Measurements from ENCODE around the gene PINLYP.

The PINLYP gene

DNA sequence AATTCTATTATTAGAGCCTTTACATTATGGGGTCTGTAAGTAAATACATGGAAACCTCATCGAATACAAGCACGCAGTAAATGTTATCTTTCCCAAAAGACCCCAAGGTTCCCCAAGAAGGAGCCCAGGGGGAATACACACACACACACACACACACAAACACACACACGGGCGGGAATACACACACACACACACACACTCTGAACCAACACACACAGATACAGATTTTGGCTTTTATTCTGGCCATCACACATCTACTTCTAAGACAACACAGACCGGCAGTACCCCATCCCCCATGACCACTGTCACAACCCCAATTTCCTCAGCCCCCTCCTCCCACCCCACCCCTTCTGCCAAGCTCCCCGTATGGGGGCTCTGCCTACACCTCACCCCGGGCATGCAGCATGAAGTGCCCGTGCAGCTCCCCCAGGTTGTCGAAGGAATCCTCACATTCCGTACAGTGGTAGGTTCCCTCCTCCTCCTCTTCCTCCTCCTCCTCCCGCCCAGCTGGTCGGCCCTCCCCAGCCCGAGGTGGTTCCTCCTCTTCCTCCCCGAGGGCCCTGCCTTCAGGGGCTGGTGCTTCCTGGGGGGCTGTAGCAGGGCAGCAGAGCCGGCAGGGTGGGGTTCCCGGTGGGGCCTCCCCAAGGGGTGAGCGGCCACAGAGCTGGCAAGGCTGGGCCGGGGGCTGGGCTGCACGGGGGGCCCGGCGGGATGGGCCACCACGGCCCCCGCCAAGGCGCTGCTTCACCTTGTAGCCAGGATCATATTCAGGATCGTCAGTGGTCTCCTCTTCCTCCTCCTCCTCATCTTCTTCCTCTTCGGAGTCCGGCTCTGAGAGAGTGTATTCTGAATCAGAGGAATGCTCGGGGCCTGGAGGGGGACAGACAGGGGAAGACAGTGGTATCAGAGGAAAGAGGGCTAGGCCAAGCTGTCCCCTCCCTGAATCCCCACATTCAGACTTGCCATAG is 31.9 kb downstream of the PINLYP start:
- no peak for DNase-seq

DNA sequence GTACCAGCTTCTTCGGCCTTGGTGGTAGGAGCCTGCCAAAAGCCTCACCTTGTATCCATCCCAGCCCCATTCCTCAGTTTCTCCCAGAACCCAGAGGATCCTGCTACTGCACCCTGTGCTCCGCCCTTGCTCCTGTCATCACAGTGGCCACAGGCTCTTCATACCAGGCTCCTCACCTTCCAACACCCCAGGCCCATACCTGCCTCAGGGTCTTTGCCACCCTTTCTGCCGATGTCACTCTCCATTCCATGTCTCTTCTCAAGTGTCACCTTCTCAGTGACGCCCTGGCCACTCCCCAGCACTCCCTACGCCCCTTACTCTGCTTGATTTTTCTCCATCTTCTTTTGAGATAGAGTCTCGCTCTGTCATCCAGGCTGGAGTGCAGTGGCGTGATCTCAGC is 34.3 kb downstream of the PINLYP start:
- DNase-seq, result no peak

DNA sequence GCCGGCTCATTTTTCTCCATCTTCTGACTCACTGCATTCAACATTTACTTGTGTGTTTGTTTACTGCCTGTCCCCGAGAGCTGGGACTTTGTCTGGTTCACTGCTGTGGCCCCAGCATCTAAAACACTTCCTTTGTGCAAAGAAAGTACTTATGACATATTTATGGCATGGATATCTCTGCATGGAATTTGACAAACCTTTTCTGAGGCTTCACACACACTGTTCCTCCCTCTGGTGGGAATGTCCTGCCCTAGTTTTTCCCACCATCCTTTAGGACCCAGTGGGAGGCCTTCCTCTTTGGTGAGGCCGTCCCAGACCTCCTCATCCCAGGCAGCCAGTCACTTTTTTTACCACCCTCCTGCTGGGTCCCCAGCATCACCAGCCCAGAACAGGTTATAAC is 34.9 kb downstream of the PINLYP start:
- DNase-seq, result no peak

DNA sequence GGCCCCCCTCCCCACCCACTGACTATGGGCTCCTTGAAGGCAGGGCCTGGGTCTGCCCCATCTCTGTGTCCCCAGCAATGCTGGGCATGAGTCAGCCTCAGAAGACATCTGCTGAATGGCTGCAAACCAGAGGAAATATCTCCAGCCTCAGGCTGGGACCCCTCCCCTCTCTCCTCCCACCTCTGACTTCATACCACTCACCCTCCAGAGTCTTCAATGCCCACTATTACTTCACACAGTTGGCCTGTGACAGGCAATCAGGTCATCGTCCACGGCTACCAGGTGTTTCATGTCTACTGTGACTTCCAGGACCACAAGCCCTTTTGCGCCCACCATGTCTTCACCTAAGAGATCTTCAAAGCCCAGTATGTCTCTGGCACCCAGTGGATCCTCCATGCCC is 36.2 kb downstream of the PINLYP start, which contains the start of gene SRRM5:
SRRM5 (plus strand) TSS at position 301 of the 400 bp plus-strand sequence; CDS start at position 335, 34 bp downstream.
- no peak for DNase-seq

DNA sequence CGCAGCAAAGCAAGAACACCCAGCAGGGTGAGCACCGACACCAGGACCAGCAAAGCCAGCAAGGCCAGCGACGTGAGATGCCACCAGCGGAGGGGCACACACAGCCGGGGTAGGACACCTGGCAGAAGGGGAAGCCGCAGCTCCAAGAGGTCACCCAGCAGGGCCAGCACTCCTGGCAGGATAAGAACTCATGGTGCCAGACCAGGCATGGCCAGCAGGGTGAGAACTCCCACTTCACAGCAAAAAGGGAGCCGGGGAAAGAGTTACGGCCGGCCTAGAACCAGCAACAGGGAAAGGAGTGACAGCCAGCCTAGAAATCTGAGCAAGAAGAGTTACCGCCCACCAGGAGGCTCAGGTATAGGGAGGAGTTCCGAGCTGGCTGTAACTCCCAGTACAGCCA is 36.8 kb downstream of the PINLYP start:
- DNase-seq, result no peak

DNA sequence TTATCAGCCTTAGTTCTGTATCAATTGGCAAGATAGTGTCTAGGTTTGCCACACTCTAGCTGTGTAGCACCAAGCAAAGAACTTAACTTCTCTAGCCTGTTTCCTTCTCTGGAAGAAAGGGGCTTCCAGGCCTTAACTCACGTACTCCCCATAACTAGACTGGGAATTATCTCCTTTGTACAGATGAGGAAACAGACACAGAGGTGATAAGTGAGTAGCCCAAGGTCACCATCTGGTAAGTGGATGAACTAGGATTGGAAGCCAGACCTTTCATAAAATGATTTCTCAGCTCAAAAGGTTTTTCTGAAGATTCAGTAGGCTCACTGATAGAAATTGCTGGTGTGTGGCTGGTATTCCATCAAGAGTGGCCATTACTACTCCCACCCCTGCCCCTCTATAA is 40.7 kb downstream of the PINLYP start:
- no peak for DNase-seq

DNA sequence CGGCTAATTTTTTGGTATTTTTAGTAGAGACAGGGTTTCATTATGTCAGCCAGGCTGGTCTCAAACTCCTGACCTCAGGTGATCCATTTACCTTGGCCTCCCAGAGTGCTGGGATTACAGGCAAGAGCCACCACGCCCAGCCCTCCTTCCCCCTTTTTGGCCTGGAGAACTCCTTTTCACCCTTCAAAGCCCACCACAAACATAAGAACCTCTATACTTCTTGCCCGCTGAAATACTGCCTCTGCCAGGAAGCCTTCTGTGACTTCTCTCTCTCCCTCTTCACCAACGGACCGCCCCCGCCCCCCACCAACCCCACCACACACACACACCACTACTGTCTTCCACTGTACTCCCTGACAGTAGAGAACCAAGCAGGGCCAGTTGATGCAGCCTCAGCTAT is 41.4 kb downstream of the PINLYP start:
- DNase-seq, result no peak

DNA sequence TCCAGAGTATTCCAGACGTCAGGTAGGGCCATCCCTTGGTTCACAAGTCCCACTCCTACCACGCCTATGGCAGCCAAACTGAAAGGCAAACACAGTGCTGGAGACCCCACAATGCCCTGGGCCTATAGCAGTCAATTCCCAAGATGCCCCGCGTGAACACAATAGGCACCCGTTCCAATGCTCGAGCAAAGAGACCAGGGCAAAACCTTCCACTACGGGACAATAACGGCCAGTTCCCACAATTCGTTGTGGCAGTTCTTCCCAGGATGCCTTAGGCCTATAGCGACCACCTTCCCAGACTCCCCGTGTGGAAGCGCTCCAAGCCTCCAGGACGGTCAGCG is 43.3 kb downstream of the PINLYP start:
- no peak for DNase-seq

DNA sequence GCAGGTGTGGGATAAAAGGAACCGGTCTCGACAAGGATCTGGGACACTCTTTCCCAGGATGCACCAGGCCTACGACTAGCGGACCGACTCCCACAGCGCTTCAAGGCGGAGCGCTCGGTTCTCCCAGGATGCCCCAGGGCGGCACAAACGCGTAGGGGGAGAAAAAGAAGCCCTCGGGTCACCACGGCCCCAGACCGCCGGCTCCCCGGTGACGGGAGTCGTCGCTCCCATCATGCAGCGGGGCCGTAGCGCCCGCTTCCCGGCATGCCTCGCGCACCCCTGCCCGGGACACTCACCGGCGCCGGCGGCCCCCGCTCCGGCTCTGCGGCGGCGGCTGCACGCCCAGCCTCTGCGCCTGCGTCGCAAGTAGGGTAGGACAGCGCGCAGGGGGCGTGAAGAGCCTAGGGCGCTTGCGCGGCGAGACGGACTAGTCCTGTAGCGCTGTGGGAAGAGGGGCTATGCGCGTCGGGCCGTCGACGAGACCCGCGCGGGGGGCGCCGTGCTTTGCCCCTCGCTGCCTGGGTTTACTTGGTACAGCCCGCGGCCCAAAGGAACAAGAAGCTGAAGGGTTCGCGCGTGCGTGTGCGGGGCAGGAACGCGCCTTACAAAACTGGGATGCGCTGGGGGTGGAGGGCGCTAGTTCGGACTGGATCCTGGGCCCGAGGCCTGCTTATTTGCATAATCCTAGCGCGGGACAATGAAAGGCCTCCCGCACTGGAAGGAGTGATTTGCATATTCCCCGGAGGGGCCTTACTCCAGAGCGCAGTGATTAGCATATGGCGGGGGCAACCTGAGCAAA is 43.9 kb downstream of the PINLYP start, which contains the start of gene ZNF428:
ZNF428 (minus strand) TSS at position 368 of the 799 bp plus-strand sequence. CDS start 5,325 bp downstream, outside the sequence.
- DNase-seq, result peak; percentile 67

DNA sequence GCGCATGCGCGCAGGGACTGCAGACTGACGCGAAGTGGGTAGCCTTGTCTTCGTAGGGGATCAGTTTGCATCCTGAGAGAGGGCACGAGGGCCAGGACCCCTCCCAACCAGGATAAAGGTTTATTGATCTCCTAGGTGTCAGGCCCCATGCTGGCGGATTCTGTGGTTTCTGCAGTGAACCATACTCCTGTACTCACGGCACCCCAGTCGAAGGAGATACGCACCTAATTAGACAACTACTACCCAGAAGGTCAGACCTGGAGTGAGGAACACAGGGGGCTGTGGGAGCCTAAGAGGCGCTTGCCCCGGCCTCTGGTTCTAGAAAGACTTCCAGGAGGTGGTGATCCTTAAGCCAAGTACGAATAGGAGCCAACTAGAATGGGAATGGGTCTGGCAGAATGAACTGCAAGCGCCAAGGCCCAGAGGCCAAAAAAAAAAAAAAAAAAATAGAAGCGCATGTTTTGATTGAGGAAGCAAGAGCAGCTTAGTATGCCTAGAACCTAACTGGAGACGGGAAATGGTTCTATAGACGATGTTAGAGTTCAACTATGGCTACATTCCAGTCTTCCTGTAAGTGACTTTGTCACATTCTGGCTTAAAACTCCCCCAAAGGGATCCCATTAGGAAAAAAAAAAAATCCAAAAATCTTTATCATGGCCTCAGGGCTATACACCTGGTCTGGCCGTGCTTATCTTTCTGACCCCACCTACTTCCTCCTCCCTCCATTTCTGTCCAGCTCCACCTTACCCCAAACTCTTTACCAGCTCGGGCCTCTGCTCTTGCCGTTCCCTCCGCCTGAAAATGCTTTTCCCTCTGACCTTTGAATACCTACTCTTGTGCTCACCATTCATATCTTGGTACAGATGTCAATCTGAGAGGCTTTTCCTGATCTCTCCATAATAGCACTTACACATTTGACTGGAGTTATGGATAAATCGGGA is 44.7 kb downstream of the PINLYP start:
- DNase-seq, result no peak

DNA sequence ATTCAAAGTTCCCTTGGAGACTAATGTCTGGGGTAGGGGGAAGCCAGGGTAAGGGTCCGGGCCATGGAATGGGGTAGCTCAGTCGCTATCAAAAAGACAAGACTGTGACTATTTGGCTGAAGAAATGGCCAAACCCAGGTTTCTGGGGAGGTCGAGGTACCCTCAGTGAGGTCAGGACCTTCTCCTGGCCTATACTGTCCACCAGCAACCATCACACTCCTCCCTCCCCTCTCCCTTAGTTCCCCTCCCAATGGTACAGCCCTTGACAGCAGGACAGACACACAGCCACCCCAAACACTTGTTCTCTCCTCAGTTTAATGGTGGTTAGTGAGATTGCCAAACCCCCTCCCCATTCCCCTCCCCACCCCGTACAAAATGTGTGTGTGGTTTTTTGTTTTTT is 46.5 kb downstream of the PINLYP start:
- DNase-seq, result no peak

DNA sequence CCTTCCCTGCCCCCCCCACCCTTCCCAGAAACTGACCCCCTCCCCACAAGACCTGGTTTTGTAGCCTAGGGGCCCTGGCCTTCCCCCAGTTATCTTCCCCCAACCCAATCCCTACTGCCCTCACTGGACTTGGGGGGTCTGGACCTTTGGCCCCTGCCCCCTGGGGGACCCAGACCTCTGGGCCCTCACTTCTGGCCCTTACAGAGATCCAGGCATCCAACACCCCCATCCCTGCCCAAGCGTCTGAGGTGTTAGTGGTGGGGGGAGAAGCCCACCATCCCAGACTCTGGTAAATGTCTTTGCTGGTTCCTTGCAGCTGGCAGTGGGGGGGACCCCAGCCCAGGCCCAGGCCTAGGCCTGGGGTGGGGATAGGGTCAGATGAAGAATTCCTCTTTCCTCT is 47.4 kb downstream of the PINLYP start:
- no peak for DNase-seq

DNA sequence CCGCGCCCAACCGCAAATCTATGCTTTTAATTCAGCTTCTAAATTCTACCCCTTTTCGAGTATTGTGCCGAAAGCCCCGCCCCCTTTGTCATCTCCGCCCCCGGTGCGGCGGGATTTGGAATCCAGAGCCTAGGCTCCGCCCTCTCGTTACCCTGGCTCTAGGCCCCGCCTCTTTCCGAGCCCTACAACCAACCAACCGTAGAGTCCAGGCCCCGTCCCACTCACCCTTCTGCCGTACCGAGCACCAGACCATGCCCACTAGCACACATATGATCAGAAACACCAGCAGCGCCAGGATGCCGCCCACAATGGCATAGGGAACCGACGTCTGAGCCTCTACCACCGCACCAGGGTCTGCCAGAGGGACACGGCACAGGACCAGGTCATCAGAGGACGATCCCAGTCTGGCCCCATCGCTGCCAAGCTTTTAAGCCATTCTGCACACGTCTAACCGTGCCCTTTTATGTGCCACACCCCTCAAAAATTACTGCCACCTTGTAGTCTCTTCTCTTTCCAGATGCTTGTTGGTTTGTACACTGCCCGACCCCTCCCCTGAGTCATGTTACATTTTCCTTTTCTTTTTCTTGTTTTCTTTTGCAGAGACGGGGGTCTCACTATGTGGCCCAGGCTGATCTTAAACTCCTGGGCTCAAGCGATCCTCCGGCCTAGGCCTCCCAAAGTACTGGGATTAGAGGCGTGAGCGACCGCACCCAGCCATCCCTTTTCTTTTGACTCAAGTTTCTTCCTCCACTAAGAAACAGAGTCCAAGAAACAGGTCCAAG is 48.5 kb downstream of the PINLYP start:
- DNase-seq, result no peak

DNA sequence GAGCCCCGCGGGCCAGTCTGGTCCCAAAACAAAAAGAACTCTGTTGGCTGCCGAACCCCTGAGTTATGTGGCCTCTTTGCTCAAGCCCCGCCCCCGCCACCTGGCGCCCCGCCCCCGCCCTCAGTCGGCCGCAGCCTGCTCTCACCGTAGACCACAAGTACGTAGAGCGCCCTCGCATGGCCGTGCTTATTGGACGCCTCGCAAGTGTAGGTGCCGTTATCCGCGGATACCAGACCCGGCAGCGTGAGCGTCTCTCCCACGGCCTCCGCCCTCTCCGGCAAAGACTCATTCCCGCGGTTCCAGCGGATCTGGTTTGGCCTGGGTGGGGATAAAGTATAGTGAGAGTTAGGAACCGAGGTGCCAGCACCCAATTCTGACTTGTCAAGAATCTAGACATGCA is 49.3 kb downstream of the PINLYP start:
- no peak for DNase-seq

DNA sequence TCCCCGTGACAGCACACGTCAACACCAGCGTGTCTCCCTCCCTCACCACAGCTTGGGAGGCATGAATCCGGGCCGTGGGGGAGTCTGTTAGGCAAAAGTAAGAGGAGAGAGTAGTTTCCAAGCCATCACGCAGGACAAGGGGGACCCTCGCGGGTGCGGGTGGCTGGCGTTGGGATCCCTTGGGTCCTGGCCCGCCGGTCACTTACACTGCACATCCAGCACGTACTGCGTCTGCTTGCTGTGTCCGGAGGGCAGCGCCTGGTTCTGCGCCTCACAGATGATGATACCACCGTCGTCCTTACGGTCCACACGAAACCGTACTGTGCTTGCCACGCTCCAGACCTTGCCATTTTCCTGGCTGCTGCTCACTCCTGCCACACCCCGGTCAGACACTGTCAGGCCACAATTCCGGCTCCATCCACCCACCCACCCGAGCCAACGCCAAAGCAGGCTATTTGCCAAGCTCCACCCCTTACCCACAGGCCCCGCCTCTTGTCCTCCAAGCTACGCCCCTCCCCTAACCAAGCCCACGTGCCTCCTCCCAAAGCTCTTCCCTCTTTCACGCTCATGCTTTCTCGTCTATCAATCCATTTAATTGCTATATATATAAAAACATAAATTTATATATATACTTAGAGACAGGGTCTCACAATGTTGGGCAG is 50.4 kb downstream of the PINLYP start:
- DNase-seq, result no peak

DNA sequence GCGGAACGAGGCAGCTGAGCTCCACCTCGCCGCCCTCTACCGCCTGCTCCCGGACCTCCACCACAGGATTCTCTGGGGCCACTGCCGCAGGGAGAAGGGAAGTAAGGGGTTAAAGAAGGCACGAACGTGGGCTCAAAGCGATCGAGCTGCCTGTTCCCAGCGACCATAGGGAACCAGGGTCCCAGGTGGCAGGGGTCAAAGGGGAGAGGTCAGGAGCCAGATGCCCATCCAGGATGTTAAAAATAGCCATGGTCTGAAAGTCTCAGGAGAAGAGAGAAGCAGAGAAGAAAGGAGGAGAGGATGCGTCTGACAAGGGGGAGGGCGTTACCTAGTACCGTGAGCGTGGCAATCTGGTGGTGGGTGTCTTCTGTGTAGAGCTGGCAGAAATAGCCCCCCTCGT is 51.2 kb downstream of the PINLYP start:
- no peak for DNase-seq

DNA sequence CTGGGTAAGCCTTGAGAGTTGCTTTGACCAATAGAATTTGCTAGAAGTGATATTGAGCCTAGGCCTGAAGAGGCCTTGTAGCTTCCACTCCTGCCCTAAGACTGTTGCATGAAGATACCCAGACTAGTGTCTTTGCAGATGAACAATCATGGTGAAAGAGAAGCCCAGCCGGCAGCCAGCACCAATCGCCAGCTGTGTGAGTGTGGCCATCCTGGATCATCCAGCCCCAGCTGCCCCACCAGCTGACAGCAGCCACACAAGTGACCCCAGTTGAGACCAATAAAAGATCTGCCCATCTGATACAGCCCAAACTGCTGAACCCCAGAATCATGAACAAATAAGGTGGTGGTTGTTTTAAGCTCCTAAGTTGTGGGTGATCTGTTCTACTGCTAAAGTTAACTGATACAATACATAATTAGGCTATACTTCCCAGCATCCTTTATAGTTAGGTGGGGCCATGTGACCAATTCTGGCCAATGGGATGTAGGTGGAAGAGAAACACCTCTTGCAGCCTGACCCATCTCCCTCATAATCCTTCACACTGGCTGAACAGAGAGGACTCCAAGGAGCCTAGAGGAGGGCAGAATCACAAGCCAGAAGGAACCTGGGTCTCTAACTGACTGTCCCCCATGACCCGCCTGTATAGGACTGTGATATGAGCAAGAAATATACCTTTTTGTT is 53.2 kb downstream of the PINLYP start:
- no peak for DNase-seq

DNA sequence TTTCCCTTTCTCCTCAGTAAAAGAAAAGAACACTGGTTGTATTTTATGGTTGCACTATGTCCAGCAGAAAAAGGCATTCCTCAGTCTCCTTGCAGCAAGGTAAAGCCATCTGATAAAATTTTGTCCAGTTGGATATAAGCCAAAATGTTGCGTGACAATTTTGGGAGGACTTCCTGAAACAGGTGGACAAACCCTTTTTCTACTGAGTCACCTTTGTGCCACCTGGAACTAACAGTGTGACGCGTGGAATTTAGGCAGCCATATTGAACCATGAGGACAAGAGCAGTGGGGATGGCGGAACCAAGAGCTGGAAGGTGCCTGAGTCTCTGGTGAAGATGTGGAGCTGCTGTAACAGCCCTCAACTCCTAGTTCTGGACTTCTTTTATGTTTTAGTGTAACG is 55.9 kb downstream of the PINLYP start:
- no peak for DNase-seq

Measured in T1000 (cell line).